GM20431 (cell line): ENCODE results near the gene HOXD9.

Experiments
- in situ Hi-C: fragments of 300-500 bp; cut with MseI, MboI; formaldehyde crosslinking; loops from one replicate; pipeline ENCODE4 v1.15.0; 2020; ENCODE audit warnings: low sequenced_read_pairs; ENCODE audit not compliant: unreplicated experiment

Gene HOXD9

GRCh38 chr2:176130957-176131847 lies 8.7 kb downstream of the HOXD9 start:
- in situ Hi-C loops: loop anchor here (25.0 kb wide), 2 partner anchors 431 to 1006 kb away; no protein-coding TSS in a partner anchor

- in situ Hi-C loops: loop anchor here (25.0 kb wide), 2 partner anchors 430 to 1005 kb away; no protein-coding TSS in a partner anchor
Measured at GRCh38 chr2:176131848-176132158, 9.3 kb downstream of the HOXD9 start.

DNA sequence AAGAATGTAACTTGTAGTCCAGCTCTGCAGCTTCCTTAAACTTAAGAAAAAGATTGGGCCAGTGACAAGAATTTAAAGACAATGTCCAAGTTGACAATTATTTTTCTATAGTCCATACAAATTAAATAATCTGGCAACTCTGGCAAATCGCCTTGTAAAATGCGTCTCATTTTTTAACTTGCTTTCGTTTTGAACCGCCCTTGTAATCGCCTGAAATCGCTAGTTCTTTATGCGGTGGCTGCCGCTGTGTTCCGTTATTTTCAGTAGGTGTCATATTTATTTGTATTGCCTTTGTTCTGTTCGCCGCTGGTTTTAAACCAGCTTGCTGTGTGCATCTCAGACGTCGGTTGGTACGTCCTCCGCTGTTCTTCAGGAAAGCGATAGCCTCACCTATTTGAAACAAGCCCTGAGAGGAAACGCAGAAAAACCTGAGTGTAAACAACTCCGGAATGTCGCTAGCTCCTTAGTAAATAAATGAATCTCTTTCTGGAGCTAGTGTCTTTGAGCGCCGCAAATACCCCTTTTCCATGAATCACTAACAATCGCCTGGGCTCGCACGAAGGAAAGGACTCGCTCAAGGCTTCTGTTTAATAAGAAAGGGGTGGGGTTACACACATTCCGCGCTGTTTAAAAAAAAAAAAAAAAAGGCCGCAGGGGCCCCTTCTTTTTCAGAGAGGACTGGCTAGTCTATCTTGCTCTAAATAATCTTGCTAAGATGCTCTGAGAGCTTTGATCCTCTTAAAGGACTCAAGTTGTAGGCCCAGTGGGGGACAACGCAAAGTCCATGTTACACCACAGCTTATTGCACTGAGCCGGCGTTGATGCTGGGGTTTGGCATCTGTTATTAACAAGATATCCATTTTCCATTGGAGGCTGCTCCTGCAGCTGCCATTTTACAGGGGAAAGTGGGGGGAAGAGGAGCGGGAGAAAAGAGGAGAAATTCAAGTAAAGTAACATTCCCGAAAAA lies 10.0 kb downstream of the HOXD9 start:
- in situ Hi-C loops: loop anchor here (25.0 kb wide), 2 partner anchors 430 to 1005 kb away; no protein-coding TSS in a partner anchor

GRCh38 chr2:176133389-176133788 lies 10.9 kb downstream of the HOXD9 start:
- in situ Hi-C loops: loop anchor here (25.0 kb wide), 2 partner anchors 429 to 1004 kb away; no protein-coding TSS in a partner anchor

- in situ Hi-C loops: loop anchor here (25.0 kb wide), 2 partner anchors 428 to 1003 kb away; no protein-coding TSS in a partner anchor
Measured at GRCh38 chr2:176134035-176134434, 11.5 kb downstream of the HOXD9 start.

DNA sequence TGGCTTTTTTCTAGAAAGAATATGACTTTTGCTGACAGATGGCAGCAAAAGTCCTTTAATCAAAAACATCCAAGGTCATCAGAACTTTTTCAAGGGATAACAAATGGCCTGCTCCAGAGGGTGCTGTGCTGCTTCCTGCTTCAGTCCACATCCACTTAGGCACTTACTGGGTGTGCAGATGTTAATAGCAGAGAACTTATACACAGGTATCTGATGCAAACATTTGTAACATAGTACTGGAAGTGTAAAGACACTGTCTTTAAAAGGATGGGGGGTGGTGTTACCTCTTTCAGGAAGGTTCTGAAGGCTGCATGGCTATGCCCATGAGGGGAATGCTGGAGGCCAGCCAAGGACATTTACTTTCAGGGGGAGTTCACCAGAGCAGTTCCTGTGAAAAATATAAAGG lies 12.5 kb downstream of the HOXD9 start:
- in situ Hi-C loops: loop anchor here (25.0 kb wide), 2 partner anchors 427 to 1002 kb away; no protein-coding TSS in a partner anchor

DNA sequence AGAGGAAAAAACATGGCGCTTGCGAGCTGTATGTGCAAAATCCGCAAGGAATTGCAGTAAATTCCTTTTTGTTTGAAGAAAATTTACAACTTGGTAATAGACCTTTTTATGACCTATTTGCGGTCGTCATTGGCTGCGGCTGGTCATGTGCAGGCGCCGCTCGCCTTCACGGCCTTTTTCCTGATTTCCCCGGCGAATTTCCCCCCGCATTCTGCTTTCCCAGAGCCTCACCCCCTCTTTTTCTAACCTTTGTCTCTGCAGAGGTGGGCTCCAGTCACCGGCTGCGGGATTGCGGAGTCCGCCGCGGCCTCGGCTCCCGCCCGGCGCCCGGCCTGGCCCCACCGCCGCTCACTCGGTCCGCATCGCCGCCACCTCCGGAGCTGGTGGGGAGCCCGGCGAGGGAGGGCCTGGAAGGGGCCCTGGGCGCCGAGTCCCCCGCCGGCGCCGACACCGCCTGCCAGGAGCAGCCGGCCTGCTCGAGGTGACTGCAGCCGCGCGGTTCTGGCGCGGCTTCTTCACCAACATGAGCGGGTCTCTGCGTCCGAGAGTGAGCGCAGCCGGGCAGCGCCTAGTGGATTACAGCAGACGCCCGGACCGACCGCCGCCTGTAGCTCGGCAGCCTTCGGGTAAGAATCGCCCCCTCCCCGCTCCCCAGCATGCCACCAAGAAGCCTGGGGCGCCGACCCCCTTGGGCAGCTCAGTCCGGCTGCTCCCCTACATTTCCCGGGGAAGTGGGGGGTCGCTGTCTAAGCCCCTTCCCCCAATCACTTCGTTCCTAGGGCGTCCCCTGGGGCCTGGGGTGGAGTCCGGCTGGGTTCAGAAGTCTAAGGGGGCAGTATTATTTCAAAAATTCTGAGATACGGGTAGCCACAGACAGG lies 14.1 kb downstream of the HOXD9 start:
- in situ Hi-C loops: loop anchor here (25.0 kb wide), 2 partner anchors 426 to 1001 kb away; no protein-coding TSS in a partner anchor

DNA sequence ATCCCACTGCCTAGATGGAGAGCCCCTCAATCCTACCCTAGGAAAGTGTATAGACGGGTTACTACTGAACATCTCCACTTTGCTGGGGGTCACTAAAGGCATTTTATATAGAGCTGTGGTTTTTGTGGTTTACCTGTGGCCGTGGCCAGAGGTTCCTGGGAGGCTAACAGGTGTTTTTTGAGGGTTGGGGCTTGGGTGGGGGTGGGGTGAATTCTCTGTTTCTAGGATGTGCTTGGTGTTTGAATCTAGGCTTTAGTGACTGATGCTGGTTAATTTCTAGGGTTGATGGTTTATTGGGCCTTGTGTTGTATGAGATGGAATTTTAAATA lies 14.7 kb downstream of the HOXD9 start:
- in situ Hi-C loops: loop anchor here (25.0 kb wide), 2 partner anchors 425 to 1000 kb away; no protein-coding TSS in a partner anchor

DNA sequence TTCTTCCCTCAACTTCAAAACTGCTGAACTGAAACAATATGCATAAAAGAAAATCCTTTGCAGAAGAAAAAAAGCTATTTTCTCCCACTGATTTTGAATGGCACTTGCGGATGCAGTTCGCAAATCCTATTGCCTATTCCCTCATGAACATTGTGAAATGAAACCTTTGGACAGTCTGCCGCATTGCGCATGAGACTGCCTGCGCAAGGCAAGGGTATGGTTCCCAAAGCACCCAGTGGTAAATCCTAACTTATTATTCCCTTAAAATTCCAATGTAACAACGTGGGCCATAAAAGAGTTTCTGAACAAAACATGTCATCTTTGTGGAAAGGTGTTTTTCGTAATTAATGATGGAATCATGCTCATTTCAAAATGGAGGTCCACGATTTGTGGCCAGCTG lies 15.4 kb downstream of the HOXD9 start:
- in situ Hi-C loops: loop anchor here (25.0 kb wide), 2 partner anchors 424 to 999 kb away; no protein-coding TSS in a partner anchor

DNA sequence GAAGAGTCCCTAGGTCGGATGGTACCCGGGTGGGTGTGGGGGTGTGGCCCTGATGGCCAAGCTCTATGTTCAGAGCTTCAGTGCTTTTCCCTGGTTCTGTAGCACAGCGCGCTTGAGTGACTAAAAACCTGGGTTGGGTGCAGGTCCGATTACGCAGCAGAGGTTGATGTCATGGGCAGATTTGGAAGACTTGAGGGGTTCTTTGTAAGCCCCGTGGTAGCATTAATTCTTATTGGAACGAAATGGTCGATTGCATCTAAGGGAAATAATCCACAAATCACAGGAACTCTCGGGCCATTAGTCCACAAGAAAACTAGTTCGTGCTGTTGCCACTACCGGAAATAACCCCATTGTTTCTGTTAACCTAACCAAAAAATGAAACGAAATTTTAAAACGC lies 16.0 kb downstream of the HOXD9 start:
- in situ Hi-C loops: loop anchor here (25.0 kb wide), 2 partner anchors 424 to 999 kb away; no protein-coding TSS in a partner anchor

- in situ Hi-C loops: loop anchor here (25.0 kb wide), 2 partner anchors 423 to 998 kb away; no protein-coding TSS in a partner anchor
Measured at GRCh38 chr2:176138923-176139660, 16.6 kb downstream of the HOXD9 start.

DNA sequence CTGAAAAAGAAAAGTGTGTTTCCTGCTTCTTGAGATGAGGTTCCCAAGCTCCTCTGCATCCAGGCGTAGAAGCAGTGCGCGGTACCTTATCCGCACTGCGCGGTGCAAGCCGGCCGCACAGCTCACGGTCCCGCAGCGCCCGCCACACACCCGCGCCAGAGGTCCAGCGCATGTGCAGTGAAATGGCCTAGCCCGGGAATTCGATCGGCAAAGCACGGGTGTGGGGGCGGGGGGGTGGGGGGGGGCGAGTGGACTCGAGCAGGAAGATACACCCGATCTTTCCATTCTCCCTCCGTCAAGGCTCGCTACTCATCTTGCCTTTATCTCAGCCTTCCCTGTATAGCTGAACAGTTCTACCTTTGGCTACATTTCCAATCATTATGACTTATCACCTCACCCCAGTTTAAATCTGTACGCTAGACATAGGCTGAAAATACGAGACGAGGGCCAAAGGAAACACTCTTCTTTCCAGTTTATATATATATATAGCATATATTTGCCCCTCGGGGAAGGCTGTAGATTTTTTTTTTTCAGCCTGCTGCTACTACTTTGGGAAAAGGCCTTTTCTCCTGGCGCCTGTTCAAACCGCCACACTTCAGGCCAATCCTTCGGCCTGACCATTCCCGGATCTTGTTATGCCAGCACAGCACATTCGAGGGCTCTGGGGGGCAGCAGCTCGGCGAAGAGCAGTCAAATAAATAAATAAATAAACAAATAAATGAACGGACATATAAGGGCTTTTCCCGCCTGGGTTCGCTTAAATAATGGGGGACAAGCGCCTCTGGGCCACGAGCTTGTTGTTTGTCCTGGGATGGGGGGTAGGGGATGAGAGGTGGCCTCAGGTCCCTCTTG lies 17.4 kb downstream of the HOXD9 start:
- in situ Hi-C loops: loop anchor here (10.0 to 25.0 kb wide), 3 partner anchors 315 to 997 kb away; no protein-coding TSS in a partner anchor

DNA sequence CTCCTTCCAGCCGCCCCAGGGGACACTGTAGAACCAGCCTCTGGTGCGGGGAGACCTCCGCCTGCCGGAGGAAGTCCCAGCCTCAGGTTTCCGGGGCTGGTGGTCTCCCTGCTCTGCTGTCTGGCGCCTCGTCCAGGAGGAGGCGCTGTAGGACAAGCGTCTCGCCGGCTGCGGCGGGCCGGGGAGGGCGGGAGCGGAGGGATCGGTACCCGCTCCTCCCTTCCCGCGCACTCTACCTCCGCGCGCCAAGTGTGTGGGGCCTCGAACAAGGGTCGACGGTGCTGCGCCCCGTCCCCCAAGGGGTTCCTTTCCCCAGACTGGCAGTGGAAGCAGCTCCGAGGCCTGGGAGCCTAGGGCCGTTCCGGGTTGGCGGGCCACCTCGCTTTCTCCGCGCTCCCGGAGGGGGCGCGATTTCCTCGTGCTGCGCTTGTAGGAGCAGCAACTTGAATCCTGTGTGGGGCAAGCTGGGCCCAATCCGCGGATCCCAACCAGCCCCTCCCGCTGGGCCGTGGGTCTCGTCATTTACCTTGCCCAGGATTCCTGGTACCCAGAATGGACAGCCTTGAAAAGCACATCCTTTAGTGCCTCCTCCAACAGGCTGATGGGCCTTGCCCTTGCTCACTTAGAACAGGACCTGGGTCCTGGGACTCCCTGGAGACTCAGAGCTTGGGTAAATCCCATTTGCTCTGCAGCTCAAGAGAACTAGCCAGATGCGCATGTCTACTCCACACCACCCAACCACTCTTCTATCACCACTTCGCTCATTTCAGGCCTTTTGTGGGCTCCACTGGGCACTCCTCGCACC lies 18.2 kb downstream of the HOXD9 start:
- in situ Hi-C loops: loop anchor here (10.0 to 25.0 kb wide), 3 partner anchors 314 to 997 kb away; no protein-coding TSS in a partner anchor

GRCh38 chr2:176142281-176142680 lies 19.8 kb downstream of the HOXD9 start:
- in situ Hi-C loops: loop anchor here (10.0 to 25.0 kb wide), 3 partner anchors 313 to 995 kb away; no protein-coding TSS in a partner anchor

DNA sequence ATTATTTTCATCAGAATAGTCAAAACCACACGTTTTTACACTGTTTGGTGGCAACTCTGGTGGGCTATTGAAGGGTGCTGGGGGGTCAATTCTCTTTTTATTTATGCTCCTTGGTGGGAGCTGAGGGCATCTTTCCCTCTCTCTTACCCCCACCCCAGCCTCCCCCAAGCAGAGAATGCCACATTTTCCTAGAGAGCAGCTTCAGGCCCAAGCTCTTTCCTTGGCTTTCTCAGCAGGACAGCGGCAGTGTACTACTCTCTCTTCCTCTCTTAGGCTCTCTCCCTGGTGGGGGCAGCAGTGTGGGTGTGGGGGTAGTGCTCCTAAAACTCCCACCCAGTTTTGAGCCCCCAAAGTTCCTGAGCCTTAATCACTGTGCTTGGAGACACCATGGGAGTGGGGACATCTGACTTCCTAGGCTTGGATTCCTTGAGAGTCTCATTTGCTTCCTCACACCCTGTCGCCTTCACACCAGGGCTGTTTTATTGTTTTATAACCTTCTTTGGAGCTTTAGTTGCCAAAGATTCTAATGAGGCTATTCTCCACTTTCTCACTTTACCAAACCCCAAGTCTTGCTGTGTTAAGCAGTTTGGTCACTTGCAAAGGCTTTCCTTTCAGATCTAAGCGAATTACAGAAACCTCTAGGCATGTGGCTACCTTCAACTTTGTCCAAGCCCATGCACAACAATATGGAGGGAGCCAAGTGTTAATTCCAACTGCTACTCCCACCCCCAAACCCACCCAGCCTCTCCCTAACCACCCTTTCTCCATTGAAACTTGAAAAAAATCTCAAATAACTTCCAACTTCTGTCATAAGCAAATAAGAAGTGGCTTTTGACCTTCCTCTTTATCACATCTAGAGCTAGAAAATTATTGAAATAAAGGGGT lies 22.8 kb downstream of the HOXD9 start:
- in situ Hi-C loops: loop anchor here (10.0 to 25.0 kb wide), 3 partner anchors 309 to 992 kb away; no protein-coding TSS in a partner anchor
